ENCODE data around the gene TP53BP2. TPM values are rescaled to one million over a fixed set of nuclear protein-coding genes. Genes with fewer than 3 reads are reported as not detected.
"Not testable (repeated sequence)": the region's sequence is repeated elsewhere in the genome, so short reads cannot be mapped to it uniquely, and the experiment has no call there.

TP53BP2 gene
- total RNA-seq, 6 donors from 2014 or later, result 43.0 to 77.5 (median 61.8) TPM

GRCh38 chr1:223845037-223845809 is 524 bp downstream of the TP53BP2 start:
- H3K27me3 ChIP-seq, result no peaks in the 10 kb centered on the region
- peaks cover 13 to 49% (median 42%) of the 10 kb centered on the region in 4 donors for H3K4me1 ChIP-seq
- peak overlapping the region; percentile 100 for H3K27ac ChIP-seq
- peak in 1 of 2 donors; percentile 20 for TF ChIP-seq POLR2AphosphoS5 (IDR thresholded peaks at IDR 0.05)
- TF ChIP-seq CTCF (IDR thresholded peaks at IDR 0.05), result no peak
- peak in 1 of 4 donors; percentile 23 for TF ChIP-seq EP300 (IDR thresholded peaks at IDR 0.05)
- peak in 1 of 4 donors; percentile 59 for TF ChIP-seq POLR2A (IDR thresholded peaks at IDR 0.05)
- peak overlapping the region; percentile 49 to 97 (median 85) for H3K4me3 ChIP-seq
- H3K36me3 ChIP-seq, result no peaks in the 10 kb centered on the region
- ATAC-seq (ENCODE audit: low FRiP score in 2 of 2) (peak; percentile 47 to 58), DNase-seq (peak; percentile 66 to 94)
- 0% methylated on average over 18 of the region's 69 CpGs for WGBS, 2 donors
- H3K9me3 ChIP-seq, result no peaks in the 10 kb centered on the region

GRCh38 chr1:223844787-223845036 is 1.0 kb downstream of the TP53BP2 start:
- DNase-seq (no peak), ATAC-seq (ENCODE audit: low FRiP score in 2 of 2) (no peak)
- H3K36me3 ChIP-seq, result no peaks in the 10 kb centered on the region
- 0 to 1% methylated on average over 9 of the region's 9 CpGs for WGBS, 2 donors
- H3K27me3 ChIP-seq, result no peaks in the 10 kb centered on the region
- no peak for TF ChIP-seq POLR2A (IDR thresholded peaks at IDR 0.05)
- no peaks in the 10 kb centered on the region for H3K9me3 ChIP-seq
- H3K4me3 ChIP-seq, result peak overlapping the region; percentile 49 to 97 (median 85)
- H3K4me1 ChIP-seq, result peaks cover 13 to 52% (median 42%) of the 10 kb centered on the region in 4 donors
- peak overlapping the region; percentile 100 for H3K27ac ChIP-seq

DNA sequence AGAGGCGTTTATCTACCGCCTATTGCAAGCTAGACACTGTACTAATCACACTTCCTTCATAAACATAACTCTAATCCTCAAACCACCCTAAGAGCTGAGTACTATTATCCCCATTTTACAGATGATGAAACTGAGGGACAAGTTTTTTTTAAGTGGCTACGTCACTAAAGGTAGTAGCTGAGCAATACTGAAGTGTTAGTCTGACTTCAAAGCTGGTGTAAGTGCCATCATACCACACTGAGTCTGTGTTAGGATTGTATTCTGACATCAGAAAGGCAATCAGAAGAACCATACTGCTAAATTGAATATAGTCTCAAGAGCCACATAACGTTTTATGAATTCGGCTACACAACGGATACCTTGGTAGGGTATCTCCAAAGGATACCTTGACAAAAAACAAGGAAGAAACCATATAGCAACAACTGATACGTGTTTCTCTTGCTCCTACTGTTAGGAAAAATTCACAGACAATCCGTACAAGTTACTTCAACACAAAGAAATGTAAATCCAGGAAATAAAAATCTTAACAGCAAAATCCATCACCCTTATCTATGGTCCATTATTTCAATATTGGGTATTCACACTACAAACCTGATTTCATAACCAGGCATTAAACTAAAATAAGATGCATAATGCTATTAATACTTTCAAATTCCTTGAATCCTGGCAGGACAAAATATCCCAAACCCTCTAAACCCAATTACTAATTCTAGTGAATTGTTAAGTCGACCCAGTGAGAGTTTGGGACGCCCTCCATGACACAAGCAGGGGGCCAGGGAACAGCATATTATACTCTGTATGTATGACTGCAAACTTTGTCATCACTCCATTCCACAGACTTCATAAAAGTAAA is 1.6 kb downstream of the TP53BP2 start:
- 39 to 44% methylated on average over 10 of the region's 10 CpGs for WGBS, 2 donors
- Histone ChIP-seq H3K27me3 (no peaks in the 10 kb centered on the region), H3K27ac (peak overlapping the region; percentile 100), H3K4me1 (peaks cover 13 to 55% (median 41%) of the 10 kb centered on the region in 4 donors), H3K4me3 (peak overlapping the region; percentile 49 to 97 (median 85)), H3K36me3 (no peaks in the 10 kb centered on the region), H3K9me3 (no peaks in the 10 kb centered on the region)
- no peak for TF ChIP-seq POLR2AphosphoS5 (IDR thresholded peaks at IDR 0.05)
- no peak for TF ChIP-seq POLR2A (IDR thresholded peaks at IDR 0.05)
- TF ChIP-seq EP300 (IDR thresholded peaks at IDR 0.05), result no peak
- no peak for TF ChIP-seq CTCF (IDR thresholded peaks at IDR 0.05)
- ATAC-seq (ENCODE audit: low FRiP score in 2 of 2) (no peak), DNase-seq (no peak)

- whole genome bisulfite sequencing, 2 donors, result 36 to 54% methylated on average over 2 of the region's 2 CpGs
- ATAC-seq (ENCODE audit: low FRiP score in 2 of 2), result no peak
- Histone ChIP-seq H3K27me3 (no peaks in the 10 kb centered on the region), H3K4me3 (peak overlapping the region in 1 of 4 donors; percentile 78), H3K9me3 (no peaks in the 10 kb centered on the region), H3K4me1 (peaks cover 23 to 68% (median 48%) of the 10 kb centered on the region in 4 donors), H3K36me3 (no peaks in the 10 kb centered on the region), H3K27ac (no peak overlapping the region)
- TF ChIP-seq POLR2A (IDR thresholded peaks at IDR 0.05) (no peak), EP300 (IDR thresholded peaks at IDR 0.05) (no peak), CTCF (IDR thresholded peaks at IDR 0.05) (no peak), POLR2AphosphoS5 (IDR thresholded peaks at IDR 0.05) (no peak)
- DNase-seq, result no peak
Observed at GRCh38 chr1:223842784-223843183, 3.0 kb downstream of the TP53BP2 start.

DNA sequence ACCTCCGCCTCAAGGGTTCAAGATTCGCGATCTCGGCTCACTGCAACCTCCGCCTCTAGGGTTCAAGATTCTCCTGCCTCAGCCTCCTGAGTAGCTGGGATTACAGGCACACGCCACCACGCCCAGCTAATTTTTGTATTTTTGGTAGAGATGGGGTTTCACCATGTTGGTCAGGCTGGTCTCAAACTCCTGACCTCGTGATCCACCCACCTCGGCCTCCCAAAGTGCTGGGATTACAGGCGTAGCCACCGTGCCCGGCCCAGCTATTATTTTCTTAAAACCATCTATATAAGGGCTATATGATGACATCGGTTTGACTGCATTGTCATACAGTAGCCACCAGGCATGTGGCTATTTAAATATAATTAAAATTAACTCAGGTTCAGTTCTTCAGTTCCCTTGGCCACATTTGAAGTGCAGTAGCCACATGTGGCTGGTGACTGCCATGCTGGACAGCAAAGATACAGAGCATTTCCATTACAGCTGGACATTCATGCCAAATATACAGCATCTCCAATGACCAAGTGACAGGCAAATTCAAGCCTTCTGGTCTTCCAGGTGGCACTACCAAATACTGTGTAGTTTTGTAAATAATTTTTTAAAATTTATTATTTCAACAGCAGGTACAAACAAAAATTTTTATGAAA is 3.6 kb downstream of the TP53BP2 start:
- not testable (repeated sequence) for H3K27ac ChIP-seq; H3K36me3 ChIP-seq; ATAC-seq (ENCODE audit: low FRiP score in 2 of 2); H3K4me3 ChIP-seq; H3K27me3 ChIP-seq; DNase-seq; H3K9me3 ChIP-seq
- 96% methylated on average over 13 of the region's 13 CpGs for WGBS, 2 donors
- H3K4me1 ChIP-seq, result peaks cover 26 to 73% (median 51%) of the 10 kb centered on the region in 4 donors
